Measurements from ENCODE around the gene SETSIP.
A peak's percentile ranks its signal among the peaks of the same experiment; 100 is the strongest.
"Not testable (repeated sequence)": the region's sequence is repeated elsewhere in the genome, so short reads cannot be mapped to it uniquely, and the experiment has no call there.

Gene SETSIP

GRCh38 chr1:92075311-92075710 lies at the start of gene SETSIP:
SETSIP (minus strand) TSS chr1:92075411; CDS start chr1:92075411, 0 bp downstream.
- no peak for DNase-seq

- DNase-seq = no peak
These were observed 48.7 kb upstream of the SETSIP start for GRCh38 chr1:92123868-92124267.

GRCh38 chr1:92118826-92119225 lies 43.6 kb upstream of the SETSIP start:
- DNase-seq = no peak

- no peak for DNase-seq
These were observed 42.3 kb upstream of the SETSIP start for GRCh38 chr1:92117526-92117925.

- DNase-seq = no peak
These were observed 33.4 kb upstream of the SETSIP start for GRCh38 chr1:92108631-92109030.

GRCh38 chr1:92105546-92106081 lies 30.4 kb upstream of the SETSIP start:
- no peak for DNase-seq

GRCh38 chr1:92096317-92096716 lies 21.1 kb upstream of the SETSIP start:
- DNase-seq = no peak

GRCh38 chr1:92095874-92096273 lies 20.7 kb upstream of the SETSIP start:
- DNase-seq = no peak

GRCh38 chr1:92094595-92094994 lies 19.4 kb upstream of the SETSIP start:
- no peak for DNase-seq

GRCh38 chr1:92094090-92094489 lies 18.9 kb upstream of the SETSIP start:
- no peak for DNase-seq

GRCh38 chr1:92091625-92092024 lies 16.4 kb upstream of the SETSIP start:
- no peak for DNase-seq

- no peak for DNase-seq
These were observed 12.3 kb upstream of the SETSIP start for GRCh38 chr1:92087542-92087941.

- no peak for DNase-seq
These were observed 10.5 kb upstream of the SETSIP start for GRCh38 chr1:92085727-92086126.

- DNase-seq = no peak
These were observed 9.4 kb upstream of the SETSIP start for GRCh38 chr1:92084651-92085050.

GRCh38 chr1:92081031-92081430 lies 5.8 kb upstream of the SETSIP start:
- no peak for DNase-seq

- DNase-seq = peak; percentile 86 to 88
These were observed 5.1 kb upstream of the SETSIP start, which contains the start of gene BTBD8 for GRCh38 chr1:92080128-92080985. BTBD8 (plus strand) TSS chr1:92080345; CDS start chr1:92080572, 227 bp downstream.

GRCh38 chr1:92079441-92079840 lies 4.2 kb upstream of the SETSIP start:
- DNase-seq = no peak

- not testable (repeated sequence) for DNase-seq
These were observed 2.9 kb upstream of the SETSIP start for GRCh38 chr1:92078077-92078476.

GRCh38 chr1:92076363-92076762 lies 1.2 kb upstream of the SETSIP start:
- no peak for DNase-seq

GRCh38 chr1:92074446-92074845 lies 765 bp downstream of the SETSIP start:
- not testable (repeated sequence) for DNase-seq

GRCh38 chr1:92070892-92071291 lies 4.3 kb downstream of the SETSIP start:
- no peak for DNase-seq

GRCh38 chr1:92066321-92066720 lies 8.9 kb downstream of the SETSIP start:
- no peak for DNase-seq

- DNase-seq = no peak
These were observed 10.2 kb downstream of the SETSIP start for GRCh38 chr1:92065042-92065441.

GRCh38 chr1:92051948-92052347 lies 23.3 kb downstream of the SETSIP start:
- no peak for DNase-seq

Data from activated CD4-positive, alpha-beta T cell treated with anti-CD3 and anti-CD28 coated beads, Interleukin-2, amount 50 U/mL, for 48 hours (primary cell).